T-helper 1 cell treated with Interleukin-12 subunit alpha and Interleukin-12 subunit beta and Interleukin-4 antibody, amounts not matched to agents 30 ng/mL and 1 ng/mL, for 36 hours (primary cell): ENCODE results near the gene INPP5E. TPM values are rescaled to one million over a fixed set of nuclear protein-coding genes. Genes with fewer than 3 reads are reported as not detected.

Source experiments
- intact Hi-C: fragments of 100-400 bp; cut with micrococcal nuclease; formaldehyde crosslinking; loops from one replicate; pipeline ENCODE4 v1.15.1; 2024
- total RNA-seq: library from RNA; stranded (reverse); gene quantifications from 2 replicates; pipeline ENCODE4 v1.2.3, GENCODE V29; 2022

Gene INPP5E
- total RNA-seq, 1 donor from 2014 or later: 23.2 TPM

- intact Hi-C loops: no loop called here
Measured at GRCh38 chr9:136453326-136453725, 13.7 kb upstream of the INPP5E start.

- intact Hi-C loops: no loop called here
Measured at GRCh38 chr9:136451221-136451877, 11.7 kb upstream of the INPP5E start.

- intact Hi-C loops: no loop called here
Measured at GRCh38 chr9:136448655-136449054, 9.0 kb upstream of the INPP5E start.

- intact Hi-C loops: no loop called here
Measured at GRCh38 chr9:136447173-136447778, 7.6 kb upstream of the INPP5E start.

- intact Hi-C loops: no loop called here
Measured at GRCh38 chr9:136445799-136446198, 6.2 kb upstream of the INPP5E start.

GRCh38 chr9:136444102-136444501 is 4.5 kb upstream of the INPP5E start:
- intact Hi-C loops: no loop called here

GRCh38 chr9:136443687-136444086 is 4.0 kb upstream of the INPP5E start:
- intact Hi-C loops: no loop called here

GRCh38 chr9:136443087-136443486 is 3.4 kb upstream of the INPP5E start:
- intact Hi-C loops: no loop called here

GRCh38 chr9:136442265-136442664 is 2.6 kb upstream of the INPP5E start:
- intact Hi-C loops: no loop called here

GRCh38 chr9:136441681-136442245 is 2.1 kb upstream of the INPP5E start:
- intact Hi-C loops: no loop called here

GRCh38 chr9:136441191-136441680 is 1.6 kb upstream of the INPP5E start:
- intact Hi-C loops: no loop called here

GRCh38 chr9:136438548-136439480 is 831 bp downstream of the INPP5E start:
- intact Hi-C loops: loop anchor here (1.0 to 2.0 kb wide), 4 partner anchors 28 to 76 kb away; partner anchors contain the start of genes DNLZ, ENTR1, PMPCA and SEC16A

- intact Hi-C loops: loop anchor here (2.0 kb wide), 1 partner anchor 27 kb away; the partner anchor contains the start of genes ENTR1 and PMPCA
Measured at GRCh38 chr9:136437839-136438547, 1.7 kb downstream of the INPP5E start.

- intact Hi-C loops: no loop called here
Measured at GRCh38 chr9:136437430-136437829, 2.2 kb downstream of the INPP5E start.

GRCh38 chr9:136436055-136436634 is 3.5 kb downstream of the INPP5E start:
- intact Hi-C loops: no loop called here

- intact Hi-C loops: no loop called here
Measured at GRCh38 chr9:136434580-136435169, 5.0 kb downstream of the INPP5E start.

GRCh38 chr9:136433849-136434579 is 5.6 kb downstream of the INPP5E start:
- intact Hi-C loops: no loop called here

GRCh38 chr9:136433043-136433715 is 6.5 kb downstream of the INPP5E start:
- intact Hi-C loops: no loop called here

- intact Hi-C loops: no loop called here
Measured at GRCh38 chr9:136432591-136432990, 7.1 kb downstream of the INPP5E start.
